ENCODE results near the gene SMARCD1. TPM values are rescaled to one million over a fixed set of nuclear protein-coding genes. Genes with fewer than 3 reads are reported as not detected.

SMARCD1 gene
- total and polyA plus RNA-seq, 9 of the 15 experiments (the other 6 are each of a cell fraction or from before 2014, with no cell fraction given) = 0.86 to 91.7 (median 48.0) TPM

DNA sequence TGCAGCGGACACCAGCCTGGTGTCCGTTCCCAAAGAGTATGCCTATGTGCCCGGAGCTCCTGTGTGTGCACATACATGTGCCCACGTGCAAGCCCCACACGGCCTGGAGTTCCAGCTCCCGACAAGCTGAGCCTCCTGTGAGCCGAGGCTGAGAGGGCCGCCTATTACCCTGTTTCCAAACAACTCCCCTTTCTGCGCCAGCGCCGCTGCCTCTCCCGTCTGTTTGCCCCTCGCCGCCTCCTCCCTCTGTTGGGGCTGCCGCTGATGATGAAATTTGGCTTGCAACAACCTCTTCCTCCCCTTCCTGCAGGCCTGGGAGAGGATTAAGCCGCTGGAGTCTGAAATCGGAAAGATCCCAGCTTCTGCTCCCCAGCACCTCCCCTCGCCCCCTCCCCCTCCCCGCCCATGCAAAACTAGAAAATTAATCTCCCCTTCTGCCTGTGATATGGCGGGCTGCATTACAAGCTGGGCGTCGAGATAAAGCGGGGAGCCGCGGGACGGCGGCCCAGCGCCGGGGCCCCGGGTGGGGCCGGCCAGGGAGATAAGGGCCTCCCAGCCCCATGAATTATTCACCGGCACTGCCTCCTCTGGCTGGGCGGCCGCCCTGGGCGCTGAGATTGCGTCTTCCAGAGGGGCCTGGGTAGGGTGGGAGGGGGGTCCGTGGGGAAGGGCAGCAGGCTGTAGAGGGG is 34.6 kb upstream of the SMARCD1 start (continued):
- TF ChIP-seq E2F3 (CRISPR knock-in tag; IDR thresholded peaks at IDR 0.05) = 0 out of 2 replicates have a peak, but pooled peaks have one; percentile 39
- peak; percentile 89 for TF ChIP-seq NEUROD1 (IDR thresholded peaks at IDR 0.05; ENCODE audit: borderline replicate concordance, low read depth, low read length, partially characterized antibody)
- TF ChIP-seq CBX2 (IDR thresholded peaks at IDR 0.05; ENCODE audit: insufficient read depth, low read length, poor library complexity, severe bottlenecking) = no peak
- no peak for TF ChIP-seq HNRNPK (IDR thresholded peaks at IDR 0.05; ENCODE audit: low read depth, low read length, poor library complexity, severe bottlenecking)
- peak; percentile 46 to 50; a peak in 1 of 4 replicates for TF ChIP-seq FOXK2 (conservative IDR thresholded peaks at IDR 0.05 in 1 of 2, IDR thresholded peaks at IDR 0.05 in 1 of 2; ENCODE audit: low read depth in 2 of 2)
- TF ChIP-seq SAFB2 (IDR thresholded peaks at IDR 0.05; ENCODE audit: borderline replicate concordance, low read depth, low read length, severe bottlenecking) = no peak
- no peak for TF ChIP-seq YBX1 (IDR thresholded peaks at IDR 0.05)
- peak; percentile 94 for TF ChIP-seq DMBX1 (CRISPR knock-in tag; IDR thresholded peaks at IDR 0.05; ENCODE audit: borderline replicate concordance)
- TF ChIP-seq ZNF282 (CRISPR knock-in tag; IDR thresholded peaks at IDR 0.05) = no peak
- TF ChIP-seq, protein P1, sequence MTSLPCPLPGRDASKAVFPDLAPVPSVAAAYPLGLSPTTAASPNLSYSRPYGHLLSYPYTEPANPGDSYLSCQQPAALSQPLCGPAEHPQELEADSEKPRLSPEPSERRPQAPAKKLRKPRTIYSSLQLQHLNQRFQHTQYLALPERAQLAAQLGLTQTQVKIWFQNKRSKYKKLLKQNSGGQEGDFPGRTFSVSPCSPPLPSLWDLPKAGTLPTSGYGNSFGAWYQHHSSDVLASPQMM (CRISPR knock-in tag; IDR thresholded peaks at IDR 0.05) = no peak
- TF ChIP-seq, protein P2, sequence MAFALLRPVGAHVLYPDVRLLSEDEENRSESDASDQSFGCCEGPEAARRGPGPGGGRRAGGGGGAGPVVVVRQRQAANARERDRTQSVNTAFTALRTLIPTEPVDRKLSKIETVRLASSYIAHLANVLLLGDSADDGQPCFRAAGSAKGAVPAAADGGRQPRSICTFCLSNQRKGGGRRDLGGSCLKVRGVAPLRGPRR (CRISPR knock-in tag; IDR thresholded peaks at IDR 0.05) = no peak
- TF ChIP-seq POLR2G (IDR thresholded peaks at IDR 0.05; ENCODE audit: low read depth, low read length) = peak; percentile 76
- TF ChIP-seq EHMT2 (IDR thresholded peaks at IDR 0.05) = no peak
- TF ChIP-seq ZNF76 (CRISPR knock-in tag; IDR thresholded peaks at IDR 0.05; ENCODE audit: borderline replicate concordance) = no peak
- peak; percentile 77; the same call in 1 of the 2 replicates for TF ChIP-seq SMAD3 (CRISPR knock-in tag; conservative IDR thresholded peaks at IDR 0.05)
- TF ChIP-seq TFAM (CRISPR knock-in tag; conservative IDR thresholded peaks at IDR 0.05) = no peak
- peak; percentile 19 for TF ChIP-seq PHF20 (IDR thresholded peaks at IDR 0.05; ENCODE audit: partially characterized antibody)
- TF ChIP-seq TAL1 (IDR thresholded peaks at IDR 0.05) = peak; percentile 98
- no peak for TF ChIP-seq ZNF165 (CRISPR knock-in tag; IDR thresholded peaks at IDR 0.05; ENCODE audit: borderline replicate concordance)
- TF ChIP-seq EP300 (IDR thresholded peaks at IDR 0.05; ENCODE audit: low read length) = peak; percentile 96
- no peak for TF ChIP-seq SRSF1 (IDR thresholded peaks at IDR 0.05; ENCODE audit: low read depth, low read length)
- no peak for TF ChIP-seq NFYB (IDR thresholded peaks at IDR 0.05; ENCODE audit: extremely low read depth, insufficient read length)
- TF ChIP-seq, protein P3, sequence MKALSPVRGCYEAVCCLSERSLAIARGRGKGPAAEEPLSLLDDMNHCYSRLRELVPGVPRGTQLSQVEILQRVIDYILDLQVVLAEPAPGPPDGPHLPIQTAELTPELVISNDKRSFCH (CRISPR knock-in tag; IDR thresholded peaks at IDR 0.05) = no peak
- TF ChIP-seq, protein P3 (tag; IDR thresholded peaks at IDR 0.05) = no peak
- TF ChIP-seq RFX1 (IDR thresholded peaks at IDR 0.05) = no peak
- TF ChIP-seq HEY1 (CRISPR knock-in tag; IDR thresholded peaks at IDR 0.05; ENCODE audit: borderline replicate concordance) = peak; percentile 73; the same call in 1 of the 2 replicates
- TF ChIP-seq, protein P4, sequence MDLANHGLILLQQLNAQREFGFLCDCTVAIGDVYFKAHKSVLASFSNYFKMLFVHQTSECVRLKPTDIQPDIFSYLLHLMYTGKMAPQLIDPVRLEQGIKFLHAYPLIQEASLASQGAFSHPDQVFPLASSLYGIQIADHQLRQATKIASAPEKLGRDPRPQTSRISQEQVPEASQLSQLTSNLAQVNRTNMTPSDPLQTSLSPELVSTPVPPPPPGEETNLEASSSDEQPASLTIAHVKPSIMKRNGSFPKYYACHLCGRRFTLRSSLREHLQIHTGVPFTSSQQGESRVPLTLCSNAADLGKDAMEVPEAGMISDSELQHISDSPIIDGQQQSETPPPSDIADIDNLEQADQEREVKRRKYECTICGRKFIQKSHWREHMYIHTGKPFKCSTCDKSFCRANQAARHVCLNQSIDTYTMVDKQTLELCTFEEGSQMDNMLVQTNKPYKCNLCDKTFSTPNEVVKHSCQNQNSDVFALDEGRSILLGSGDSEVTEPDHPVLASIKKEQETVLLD (IDR thresholded peaks at IDR 0.05) = peak; percentile 39; the same call in 1 of the 2 replicates

Data from K562 (cell line).